ENCODE data around the gene PLCL1. TPM values are rescaled to one million over a fixed set of nuclear protein-coding genes. Genes with fewer than 3 reads are reported as not detected.

The PLCL1 gene
- total RNA-seq, 1 experiment from 2014 or later, result 0.07 TPM

DNA sequence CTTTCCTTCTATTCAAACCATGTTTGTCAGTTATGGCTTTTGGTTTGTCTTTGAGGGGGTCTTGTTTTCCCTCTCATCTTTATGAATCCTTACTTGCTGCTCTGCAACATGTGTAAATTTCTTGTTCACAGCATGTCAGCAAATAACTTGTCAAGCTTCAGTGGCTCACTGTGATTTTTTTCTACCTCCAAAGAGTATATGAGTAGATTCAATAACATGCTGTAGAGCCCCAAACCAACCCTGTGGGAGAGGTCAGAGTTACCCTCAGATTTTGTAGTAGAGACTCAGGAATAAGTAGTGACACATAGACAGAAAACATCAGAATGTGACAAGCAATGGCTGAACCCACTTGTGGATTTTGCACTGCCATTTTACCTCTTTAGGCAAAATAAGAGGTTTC lies 121.6 kb downstream of the PLCL1 start:
- Mint-ChIP-seq H3K9me3 (peaks cover 4% of the 10 kb centered on the region), H3K4me1 (no peaks in the 10 kb centered on the region; the same call in 1 of the 2 replicates), H3K4me3 (no peak overlapping the region), H3K27ac (no peak overlapping the region), H3K27me3 (ENCODE audit: low read depth) (no peaks in the 10 kb centered on the region), H3K36me3 (peaks cover 3% of the 10 kb centered on the region; the same call in 1 of the 2 replicates)
- ChIA-PET POLR2A (no interaction called here), CTCF (no interaction called here)
- DNase-seq (ENCODE audit: low spot score) (no peak), ATAC-seq (no peak)
- TF ChIP-seq, protein P1, sequence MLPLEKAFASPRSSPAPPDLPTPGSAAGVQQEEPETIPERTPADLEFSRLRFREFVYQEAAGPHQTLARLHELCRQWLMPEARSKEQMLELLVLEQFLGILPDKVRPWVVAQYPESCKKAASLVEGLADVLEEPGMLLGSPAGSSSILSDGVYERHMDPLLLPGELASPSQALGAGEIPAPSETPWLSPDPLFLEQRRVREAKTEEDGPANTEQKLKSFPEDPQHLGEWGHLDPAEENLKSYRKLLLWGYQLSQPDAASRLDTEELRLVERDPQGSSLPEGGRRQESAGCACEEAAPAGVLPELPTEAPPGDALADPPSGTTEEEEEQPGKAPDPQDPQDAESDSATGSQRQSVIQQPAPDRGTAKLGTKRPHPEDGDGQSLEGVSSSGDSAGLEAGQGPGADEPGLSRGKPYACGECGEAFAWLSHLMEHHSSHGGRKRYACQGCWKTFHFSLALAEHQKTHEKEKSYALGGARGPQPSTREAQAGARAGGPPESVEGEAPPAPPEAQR (CRISPR knock-in tag; IDR thresholded peaks at IDR 0.05), result no peak
- TF ChIP-seq SMAD3 (CRISPR knock-in tag; IDR thresholded peaks at IDR 0.05; ENCODE audit: borderline replicate concordance) (no peak), ZNF232 (CRISPR knock-in tag; IDR thresholded peaks at IDR 0.05) (no peak), ETV6 (CRISPR knock-in tag; IDR thresholded peaks at IDR 0.05) (no peak), ZNF317 (CRISPR knock-in tag; IDR thresholded peaks at IDR 0.05; ENCODE audit: borderline replicate concordance, low read depth) (no peak), JUN (CRISPR knock-in tag; IDR thresholded peaks at IDR 0.05) (no peak)
- TF ChIP-seq, protein P2, sequence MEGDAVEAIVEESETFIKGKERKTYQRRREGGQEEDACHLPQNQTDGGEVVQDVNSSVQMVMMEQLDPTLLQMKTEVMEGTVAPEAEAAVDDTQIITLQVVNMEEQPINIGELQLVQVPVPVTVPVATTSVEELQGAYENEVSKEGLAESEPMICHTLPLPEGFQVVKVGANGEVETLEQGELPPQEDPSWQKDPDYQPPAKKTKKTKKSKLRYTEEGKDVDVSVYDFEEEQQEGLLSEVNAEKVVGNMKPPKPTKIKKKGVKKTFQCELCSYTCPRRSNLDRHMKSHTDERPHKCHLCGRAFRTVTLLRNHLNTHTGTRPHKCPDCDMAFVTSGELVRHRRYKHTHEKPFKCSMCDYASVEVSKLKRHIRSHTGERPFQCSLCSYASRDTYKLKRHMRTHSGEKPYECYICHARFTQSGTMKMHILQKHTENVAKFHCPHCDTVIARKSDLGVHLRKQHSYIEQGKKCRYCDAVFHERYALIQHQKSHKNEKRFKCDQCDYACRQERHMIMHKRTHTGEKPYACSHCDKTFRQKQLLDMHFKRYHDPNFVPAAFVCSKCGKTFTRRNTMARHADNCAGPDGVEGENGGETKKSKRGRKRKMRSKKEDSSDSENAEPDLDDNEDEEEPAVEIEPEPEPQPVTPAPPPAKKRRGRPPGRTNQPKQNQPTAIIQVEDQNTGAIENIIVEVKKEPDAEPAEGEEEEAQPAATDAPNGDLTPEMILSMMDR (IDR thresholded peaks at IDR 0.05), result no peak
- TF ChIP-seq, protein P3, sequence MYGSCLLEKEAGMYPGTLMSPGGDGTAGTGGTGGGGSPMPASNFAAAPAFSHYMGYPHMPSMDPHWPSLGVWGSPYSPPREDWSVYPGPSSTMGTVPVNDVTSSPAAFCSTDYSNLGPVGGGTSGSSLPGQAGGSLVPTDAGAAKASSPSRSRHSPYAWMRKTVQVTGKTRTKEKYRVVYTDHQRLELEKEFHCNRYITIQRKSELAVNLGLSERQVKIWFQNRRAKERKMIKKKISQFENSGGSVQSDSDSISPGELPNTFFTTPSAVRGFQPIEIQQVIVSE (CRISPR knock-in tag; IDR thresholded peaks at IDR 0.05; ENCODE audit: borderline replicate concordance), result no peak
- TF ChIP-seq, protein P4, sequence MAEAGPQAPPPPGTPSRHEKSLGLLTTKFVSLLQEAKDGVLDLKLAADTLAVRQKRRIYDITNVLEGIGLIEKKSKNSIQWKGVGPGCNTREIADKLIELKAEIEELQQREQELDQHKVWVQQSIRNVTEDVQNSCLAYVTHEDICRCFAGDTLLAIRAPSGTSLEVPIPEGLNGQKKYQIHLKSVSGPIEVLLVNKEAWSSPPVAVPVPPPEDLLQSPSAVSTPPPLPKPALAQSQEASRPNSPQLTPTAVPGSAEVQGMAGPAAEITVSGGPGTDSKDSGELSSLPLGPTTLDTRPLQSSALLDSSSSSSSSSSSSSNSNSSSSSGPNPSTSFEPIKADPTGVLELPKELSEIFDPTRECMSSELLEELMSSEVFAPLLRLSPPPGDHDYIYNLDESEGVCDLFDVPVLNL (CRISPR knock-in tag; IDR thresholded peaks at IDR 0.05; ENCODE audit: borderline replicate concordance, low read depth), result no peak
- TF ChIP-seq, protein P5, sequence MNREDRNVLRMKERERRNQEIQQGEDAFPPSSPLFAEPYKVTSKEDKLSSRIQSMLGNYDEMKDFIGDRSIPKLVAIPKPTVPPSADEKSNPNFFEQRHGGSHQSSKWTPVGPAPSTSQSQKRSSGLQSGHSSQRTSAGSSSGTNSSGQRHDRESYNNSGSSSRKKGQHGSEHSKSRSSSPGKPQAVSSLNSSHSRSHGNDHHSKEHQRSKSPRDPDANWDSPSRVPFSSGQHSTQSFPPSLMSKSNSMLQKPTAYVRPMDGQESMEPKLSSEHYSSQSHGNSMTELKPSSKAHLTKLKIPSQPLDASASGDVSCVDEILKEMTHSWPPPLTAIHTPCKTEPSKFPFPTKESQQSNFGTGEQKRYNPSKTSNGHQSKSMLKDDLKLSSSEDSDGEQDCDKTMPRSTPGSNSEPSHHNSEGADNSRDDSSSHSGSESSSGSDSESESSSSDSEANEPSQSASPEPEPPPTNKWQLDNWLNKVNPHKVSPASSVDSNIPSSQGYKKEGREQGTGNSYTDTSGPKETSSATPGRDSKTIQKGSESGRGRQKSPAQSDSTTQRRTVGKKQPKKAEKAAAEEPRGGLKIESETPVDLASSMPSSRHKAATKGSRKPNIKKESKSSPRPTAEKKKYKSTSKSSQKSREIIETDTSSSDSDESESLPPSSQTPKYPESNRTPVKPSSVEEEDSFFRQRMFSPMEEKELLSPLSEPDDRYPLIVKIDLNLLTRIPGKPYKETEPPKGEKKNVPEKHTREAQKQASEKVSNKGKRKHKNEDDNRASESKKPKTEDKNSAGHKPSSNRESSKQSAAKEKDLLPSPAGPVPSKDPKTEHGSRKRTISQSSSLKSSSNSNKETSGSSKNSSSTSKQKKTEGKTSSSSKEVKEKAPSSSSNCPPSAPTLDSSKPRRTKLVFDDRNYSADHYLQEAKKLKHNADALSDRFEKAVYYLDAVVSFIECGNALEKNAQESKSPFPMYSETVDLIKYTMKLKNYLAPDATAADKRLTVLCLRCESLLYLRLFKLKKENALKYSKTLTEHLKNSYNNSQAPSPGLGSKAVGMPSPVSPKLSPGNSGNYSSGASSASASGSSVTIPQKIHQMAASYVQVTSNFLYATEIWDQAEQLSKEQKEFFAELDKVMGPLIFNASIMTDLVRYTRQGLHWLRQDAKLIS (CRISPR knock-in tag; IDR thresholded peaks at IDR 0.05; ENCODE audit: borderline replicate concordance), result no peak

DNA sequence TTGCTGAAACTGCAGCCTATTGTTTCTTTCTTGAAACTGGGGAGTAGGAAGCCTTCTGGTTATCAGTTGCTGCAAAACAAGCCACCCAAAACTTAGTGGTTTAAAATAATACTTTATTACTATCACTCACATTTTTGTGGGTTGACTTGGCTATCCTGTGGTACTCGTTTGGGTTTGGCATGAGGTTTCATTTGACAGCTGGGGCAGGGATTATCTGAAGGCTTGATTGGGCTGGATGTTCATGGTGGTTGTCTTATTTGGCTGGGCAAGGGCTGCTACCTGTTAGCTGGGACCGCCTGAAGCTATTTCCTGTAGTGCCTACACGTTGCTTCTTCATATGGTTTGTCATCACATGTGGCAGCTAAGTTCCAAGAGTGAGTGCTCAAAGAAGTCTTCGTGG lies 122.3 kb downstream of the PLCL1 start:
- ChIA-PET POLR2A (no interaction called here), CTCF (no interaction called here)
- Mint-ChIP-seq H3K4me3 (no peak overlapping the region), H3K36me3 (peaks cover 3% of the 10 kb centered on the region; the same call in 1 of the 2 replicates), H3K27ac (no peak overlapping the region), H3K9me3 (peaks cover 4% of the 10 kb centered on the region), H3K4me1 (no peaks in the 10 kb centered on the region; the same call in 1 of the 2 replicates), H3K27me3 (ENCODE audit: low read depth) (no peaks in the 10 kb centered on the region)
- ATAC-seq (no peak), DNase-seq (ENCODE audit: low spot score) (no peak)
- TF ChIP-seq, protein P6, sequence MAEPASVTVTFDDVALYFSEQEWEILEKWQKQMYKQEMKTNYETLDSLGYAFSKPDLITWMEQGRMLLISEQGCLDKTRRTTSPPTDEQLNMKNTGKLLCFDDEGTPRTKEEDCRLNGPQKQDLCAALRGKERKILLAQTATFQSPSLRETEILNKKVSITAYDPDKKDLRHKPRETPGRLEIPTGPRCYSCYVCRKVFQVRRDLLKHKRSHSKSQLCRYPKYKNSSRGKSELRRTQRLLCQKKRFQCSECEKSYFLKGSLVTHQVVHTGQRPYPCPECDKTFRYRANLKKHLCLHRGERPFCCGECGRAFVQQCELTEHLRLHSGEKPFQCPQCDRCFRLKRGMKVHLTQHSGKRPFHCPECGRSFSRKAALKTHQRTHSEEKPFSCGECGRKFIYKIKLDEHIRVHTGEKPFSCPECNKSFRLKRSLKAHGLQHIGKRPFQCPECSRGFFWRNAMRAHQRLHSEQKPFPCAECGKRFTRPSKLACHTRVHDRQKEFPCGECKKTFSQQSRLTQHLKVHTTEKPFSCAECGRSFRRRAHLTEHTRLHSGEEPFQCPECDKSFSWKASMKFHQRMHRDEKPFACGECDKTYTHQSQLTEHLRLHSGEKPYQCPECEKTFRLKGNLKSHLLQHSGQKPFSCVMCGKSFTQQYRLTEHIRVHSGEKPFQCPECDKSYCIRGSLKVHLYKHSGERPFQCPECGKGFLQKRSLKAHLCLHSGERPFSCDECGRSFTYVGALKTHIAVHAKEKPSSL (CRISPR knock-in tag; conservative IDR thresholded peaks at IDR 0.05), result no peak
- no peak for TF ChIP-seq ETV6 (CRISPR knock-in tag; IDR thresholded peaks at IDR 0.05)
- TF ChIP-seq JAZF1 (CRISPR knock-in tag; IDR thresholded peaks at IDR 0.05), result no peak
- no peak for TF ChIP-seq ZNF416 (CRISPR knock-in tag; IDR thresholded peaks at IDR 0.05)
- TF ChIP-seq SMAD4 (CRISPR knock-in tag; IDR thresholded peaks at IDR 0.05), result no peak
- TF ChIP-seq, protein P7, sequence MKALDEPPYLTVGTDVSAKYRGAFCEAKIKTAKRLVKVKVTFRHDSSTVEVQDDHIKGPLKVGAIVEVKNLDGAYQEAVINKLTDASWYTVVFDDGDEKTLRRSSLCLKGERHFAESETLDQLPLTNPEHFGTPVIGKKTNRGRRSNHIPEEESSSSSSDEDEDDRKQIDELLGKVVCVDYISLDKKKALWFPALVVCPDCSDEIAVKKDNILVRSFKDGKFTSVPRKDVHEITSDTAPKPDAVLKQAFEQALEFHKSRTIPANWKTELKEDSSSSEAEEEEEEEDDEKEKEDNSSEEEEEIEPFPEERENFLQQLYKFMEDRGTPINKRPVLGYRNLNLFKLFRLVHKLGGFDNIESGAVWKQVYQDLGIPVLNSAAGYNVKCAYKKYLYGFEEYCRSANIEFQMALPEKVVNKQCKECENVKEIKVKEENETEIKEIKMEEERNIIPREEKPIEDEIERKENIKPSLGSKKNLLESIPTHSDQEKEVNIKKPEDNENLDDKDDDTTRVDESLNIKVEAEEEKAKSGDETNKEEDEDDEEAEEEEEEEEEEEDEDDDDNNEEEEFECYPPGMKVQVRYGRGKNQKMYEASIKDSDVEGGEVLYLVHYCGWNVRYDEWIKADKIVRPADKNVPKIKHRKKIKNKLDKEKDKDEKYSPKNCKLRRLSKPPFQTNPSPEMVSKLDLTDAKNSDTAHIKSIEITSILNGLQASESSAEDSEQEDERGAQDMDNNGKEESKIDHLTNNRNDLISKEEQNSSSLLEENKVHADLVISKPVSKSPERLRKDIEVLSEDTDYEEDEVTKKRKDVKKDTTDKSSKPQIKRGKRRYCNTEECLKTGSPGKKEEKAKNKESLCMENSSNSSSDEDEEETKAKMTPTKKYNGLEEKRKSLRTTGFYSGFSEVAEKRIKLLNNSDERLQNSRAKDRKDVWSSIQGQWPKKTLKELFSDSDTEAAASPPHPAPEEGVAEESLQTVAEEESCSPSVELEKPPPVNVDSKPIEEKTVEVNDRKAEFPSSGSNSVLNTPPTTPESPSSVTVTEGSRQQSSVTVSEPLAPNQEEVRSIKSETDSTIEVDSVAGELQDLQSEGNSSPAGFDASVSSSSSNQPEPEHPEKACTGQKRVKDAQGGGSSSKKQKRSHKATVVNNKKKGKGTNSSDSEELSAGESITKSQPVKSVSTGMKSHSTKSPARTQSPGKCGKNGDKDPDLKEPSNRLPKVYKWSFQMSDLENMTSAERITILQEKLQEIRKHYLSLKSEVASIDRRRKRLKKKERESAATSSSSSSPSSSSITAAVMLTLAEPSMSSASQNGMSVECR (CRISPR knock-in tag; IDR thresholded peaks at IDR 0.05; ENCODE audit: borderline replicate concordance), result no peak
- no peak for TF ChIP-seq GTF2I (CRISPR knock-in tag; conservative IDR thresholded peaks at IDR 0.05)
- TF ChIP-seq, protein P8, sequence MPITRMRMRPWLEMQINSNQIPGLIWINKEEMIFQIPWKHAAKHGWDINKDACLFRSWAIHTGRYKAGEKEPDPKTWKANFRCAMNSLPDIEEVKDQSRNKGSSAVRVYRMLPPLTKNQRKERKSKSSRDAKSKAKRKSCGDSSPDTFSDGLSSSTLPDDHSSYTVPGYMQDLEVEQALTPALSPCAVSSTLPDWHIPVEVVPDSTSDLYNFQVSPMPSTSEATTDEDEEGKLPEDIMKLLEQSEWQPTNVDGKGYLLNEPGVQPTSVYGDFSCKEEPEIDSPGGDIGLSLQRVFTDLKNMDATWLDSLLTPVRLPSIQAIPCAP (CRISPR knock-in tag; IDR thresholded peaks at IDR 0.05), result no peak

All from WTC11 (cell line).